DND-41 (cell line): ENCODE measurements around the gene TBX4.

Experiments used
- EZH2 ChIP-seq: IDR thresholded peaks from 3 replicates; pipeline ENCODE4 v1.6.1; 2012; ENCODE audit warnings: borderline replicate concordance, low read depth, mild to moderate bottlenecking, moderate library complexity, low read length, inconsistent platforms; ENCODE audit not compliant: severe bottlenecking
- TF ChIP-seq, protein P1 (sequence below): IDR thresholded peaks from 2 replicates; pipeline ENCODE4 v1.5.1; 2012; ENCODE audit warnings: borderline replicate concordance, low read length, moderate library complexity, mild to moderate bottlenecking; ENCODE audit not compliant: poor library complexity, severe bottlenecking; ENCODE audit errors: extremely low read depth

DNA sequence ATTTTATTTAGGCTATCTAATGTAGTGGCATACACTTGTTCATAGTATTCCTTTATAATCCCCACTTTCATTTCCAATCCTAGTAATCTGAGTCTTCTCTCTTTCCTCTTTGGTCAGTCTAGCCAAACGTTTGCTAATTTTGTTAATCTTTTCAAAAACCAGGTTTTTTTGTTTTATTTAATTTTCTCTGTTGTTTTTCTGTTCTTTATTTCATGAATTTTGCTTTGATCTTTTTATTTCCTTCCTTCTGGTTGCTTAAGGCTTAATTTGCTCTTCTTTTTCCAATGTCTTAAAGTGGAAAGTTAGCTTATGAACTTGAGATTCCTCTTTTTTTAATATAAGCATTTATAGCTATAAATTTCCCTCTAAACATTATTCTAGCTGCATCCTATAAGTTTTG, 69.9 kb downstream of the TBX4 start:
- TF ChIP-seq, protein P1, sequence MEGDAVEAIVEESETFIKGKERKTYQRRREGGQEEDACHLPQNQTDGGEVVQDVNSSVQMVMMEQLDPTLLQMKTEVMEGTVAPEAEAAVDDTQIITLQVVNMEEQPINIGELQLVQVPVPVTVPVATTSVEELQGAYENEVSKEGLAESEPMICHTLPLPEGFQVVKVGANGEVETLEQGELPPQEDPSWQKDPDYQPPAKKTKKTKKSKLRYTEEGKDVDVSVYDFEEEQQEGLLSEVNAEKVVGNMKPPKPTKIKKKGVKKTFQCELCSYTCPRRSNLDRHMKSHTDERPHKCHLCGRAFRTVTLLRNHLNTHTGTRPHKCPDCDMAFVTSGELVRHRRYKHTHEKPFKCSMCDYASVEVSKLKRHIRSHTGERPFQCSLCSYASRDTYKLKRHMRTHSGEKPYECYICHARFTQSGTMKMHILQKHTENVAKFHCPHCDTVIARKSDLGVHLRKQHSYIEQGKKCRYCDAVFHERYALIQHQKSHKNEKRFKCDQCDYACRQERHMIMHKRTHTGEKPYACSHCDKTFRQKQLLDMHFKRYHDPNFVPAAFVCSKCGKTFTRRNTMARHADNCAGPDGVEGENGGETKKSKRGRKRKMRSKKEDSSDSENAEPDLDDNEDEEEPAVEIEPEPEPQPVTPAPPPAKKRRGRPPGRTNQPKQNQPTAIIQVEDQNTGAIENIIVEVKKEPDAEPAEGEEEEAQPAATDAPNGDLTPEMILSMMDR: no peak
- TF ChIP-seq EZH2: no peak
